GM18907 (cell line): ENCODE results near the gene WASF2.
A peak's percentile ranks its signal among the peaks of the same experiment; 100 is the strongest.

Source experiments
- ATAC-seq: cut with Tn5 transposase; IDR thresholded peaks from one replicate; pipeline ENCODE4 v1.9.1; 2021; ENCODE audit warnings: mild to moderate bottlenecking, moderate library complexity; ENCODE audit not compliant: unreplicated experiment

The WASF2 gene

GRCh38 chr1:27381969-27382762, 107.8 kb downstream of the WASF2 start:
- no peak for ATAC-seq

GRCh38 chr1:27380766-27381733, 108.9 kb downstream of the WASF2 start:
- no peak for ATAC-seq

GRCh38 chr1:27380224-27380623, 109.7 kb downstream of the WASF2 start:
- ATAC-seq = no peak

DNA sequence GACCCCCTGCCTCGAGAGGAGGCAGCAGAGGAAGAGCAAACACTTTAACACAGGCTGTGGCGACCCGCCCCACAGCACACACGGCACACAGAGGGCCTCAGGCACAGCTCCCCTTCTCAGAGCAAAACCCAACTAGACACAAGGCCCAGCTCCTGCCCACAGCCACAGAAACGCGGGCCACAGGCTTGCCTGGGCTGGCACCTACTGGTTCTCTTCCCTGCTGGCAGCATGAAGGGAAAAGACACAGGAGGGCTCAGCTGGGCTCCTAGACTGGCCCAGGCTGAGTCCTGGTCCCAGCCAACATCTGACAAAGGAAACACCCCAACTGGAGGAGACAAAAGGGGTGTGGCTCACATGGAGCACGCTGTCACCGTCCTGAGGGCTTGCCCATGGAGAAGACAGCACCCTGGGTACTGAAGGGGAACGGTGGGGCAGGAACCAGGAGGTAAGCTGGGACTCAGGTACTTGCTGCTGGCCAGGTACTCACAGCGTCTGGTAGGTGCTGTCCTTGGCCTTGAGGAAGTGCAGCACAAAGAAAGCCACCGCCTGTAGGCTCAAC, 110.3 kb downstream of the WASF2 start:
- ATAC-seq = no peak

DNA sequence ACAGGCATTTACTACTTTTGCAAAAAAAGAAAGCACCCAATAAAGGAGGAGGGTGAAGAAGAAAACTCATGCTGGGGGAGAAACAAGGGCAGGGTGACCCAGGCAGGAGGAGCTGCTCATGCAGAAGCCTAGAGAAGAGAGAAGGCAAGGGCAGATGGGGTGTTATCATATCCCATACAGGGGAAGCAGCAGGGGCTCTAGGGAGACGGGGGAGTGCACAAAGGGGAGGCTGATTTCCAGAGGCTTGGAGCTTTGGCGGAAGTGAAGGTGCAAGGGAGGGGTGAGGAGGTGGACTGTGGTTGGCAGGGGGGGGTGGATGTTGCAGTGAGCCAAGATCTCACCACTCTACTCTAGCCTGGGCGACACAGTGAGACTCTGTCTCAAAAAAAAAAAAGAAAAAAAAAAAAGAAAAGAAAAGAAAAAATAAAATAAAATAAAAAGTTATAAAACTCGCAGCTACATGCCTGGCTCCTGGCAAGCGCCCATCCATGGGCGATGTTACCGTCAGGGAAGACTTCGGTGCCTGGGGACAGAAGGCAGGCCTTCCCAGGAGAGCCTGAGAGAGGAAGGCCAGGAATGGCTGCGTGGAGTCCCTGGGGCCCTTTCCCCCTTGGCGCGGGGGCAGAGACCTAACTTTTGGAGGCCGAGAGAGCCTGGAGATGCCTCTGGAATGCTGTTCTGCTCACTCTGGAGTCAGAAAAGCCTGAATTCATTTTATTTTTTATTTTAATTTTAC, 112.0 kb downstream of the WASF2 start:
- no peak for ATAC-seq

DNA sequence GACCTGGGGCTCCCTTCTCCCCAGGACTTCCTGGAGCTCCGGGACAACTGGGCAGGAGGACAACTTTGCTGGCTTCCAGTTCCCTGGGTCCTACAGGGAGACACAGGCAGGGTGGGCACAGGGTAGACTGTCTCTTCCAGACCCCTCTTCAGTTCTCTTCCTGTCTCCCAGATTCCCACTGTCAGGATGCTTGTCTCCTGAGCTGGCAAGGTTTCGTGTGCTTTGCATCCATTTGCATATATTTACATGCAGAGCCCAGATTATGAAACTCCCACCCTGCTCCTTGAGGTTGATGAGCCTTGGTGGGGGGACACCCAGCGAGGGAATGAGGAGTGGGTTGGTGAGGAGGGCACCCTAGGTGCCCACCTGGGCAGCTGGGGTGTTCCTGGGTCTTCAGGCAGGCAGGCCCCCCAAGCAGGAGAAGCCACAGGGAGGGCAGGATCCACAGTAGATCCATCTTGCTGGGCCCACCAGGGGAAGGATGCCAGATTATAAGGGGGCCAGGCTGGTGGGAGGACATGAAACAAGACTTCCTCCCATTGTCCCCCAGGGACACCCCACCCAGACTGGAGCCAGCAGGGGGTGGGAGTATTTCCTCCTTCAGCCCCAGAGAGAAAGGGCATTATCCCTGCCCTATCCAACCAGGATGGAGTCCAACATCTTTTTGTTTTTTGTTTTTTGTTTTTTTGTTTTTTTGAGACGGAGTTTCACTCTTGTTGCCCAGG, 115.4 kb downstream of the WASF2 start, which contains the start of gene FCN3:
Gene FCN3 (minus strand): TSS at position 463 of the 725 bp plus-strand sequence. CDS start 6 bp downstream, at position 457.
- ATAC-seq = no peak

GRCh38 chr1:27372808-27373690, 116.9 kb downstream of the WASF2 start:
- ATAC-seq = no peak

DNA sequence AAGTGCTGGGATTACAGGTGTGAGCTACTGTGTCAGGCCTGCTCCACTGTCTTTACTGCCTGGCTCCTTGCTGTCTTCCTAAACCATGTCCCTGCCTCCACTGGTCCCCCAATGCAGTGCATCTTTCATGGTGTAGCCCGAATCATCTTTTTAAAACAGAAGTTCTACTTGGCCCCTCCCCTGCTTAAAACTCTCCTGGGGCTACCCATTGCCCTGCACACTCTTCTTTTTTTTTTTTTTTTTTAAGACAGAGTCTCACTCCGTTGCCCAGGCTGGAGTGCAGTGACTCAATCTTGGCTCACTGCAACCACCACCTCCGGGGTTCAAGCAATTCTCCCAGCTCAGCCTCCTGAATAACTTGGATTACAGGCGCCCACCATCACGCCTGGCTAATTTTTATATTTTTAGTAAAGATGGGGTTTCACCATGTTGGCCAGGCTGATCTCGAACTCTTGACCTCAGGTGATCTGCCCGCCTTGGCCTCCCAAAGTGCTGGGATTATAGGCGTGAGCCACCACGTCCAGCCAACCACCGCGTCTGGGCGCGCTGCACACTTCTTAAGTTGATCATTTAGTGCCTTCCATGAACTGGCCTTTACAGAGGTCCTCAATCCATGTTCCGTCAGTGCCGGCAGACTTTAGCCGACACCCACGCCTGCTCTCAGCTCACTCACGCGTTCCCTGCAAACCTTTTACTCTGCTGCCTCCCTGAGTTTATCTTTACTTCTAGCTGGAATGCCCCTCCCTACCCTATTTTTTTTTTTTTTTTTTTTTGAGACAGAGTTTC, 117.8 kb downstream of the WASF2 start:
- ATAC-seq = no peak

DNA sequence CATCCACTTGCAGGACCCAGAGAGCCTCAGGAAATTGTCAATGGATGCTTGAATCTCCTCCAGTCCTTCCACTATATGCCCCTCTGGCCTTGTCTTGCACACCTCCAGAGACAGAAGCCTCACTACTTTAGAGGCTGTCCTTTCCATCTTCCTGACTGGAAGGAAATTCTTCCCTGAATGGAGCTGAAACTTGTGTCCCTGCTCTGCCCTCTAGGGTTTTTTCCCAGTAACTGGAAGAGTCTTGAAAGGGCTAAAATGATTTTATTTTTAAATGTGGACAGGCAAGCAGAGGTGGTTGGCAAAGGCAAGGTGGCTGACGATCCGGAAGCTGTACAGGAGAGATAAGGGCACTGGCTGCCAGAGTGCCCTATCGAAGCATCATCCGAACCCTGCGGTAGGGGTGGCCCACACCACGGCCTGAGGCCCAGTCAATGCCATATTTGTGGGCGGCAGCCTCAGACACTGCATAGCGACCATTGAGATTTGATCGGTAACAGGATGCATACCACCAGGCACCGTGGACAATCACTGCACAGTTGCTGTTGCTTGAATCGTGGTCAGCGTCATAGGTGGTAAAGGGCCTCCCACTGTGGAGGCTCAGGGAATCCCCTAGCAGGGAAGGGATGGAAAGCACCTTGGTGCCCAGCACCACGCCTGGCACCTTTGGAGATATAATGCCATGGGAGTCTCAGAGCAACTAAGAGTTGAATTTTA, 120.9 kb downstream of the WASF2 start:
- no peak for ATAC-seq

- no peak for ATAC-seq
These were observed 122.8 kb downstream of the WASF2 start for GRCh38 chr1:27367160-27367650.

GRCh38 chr1:27366411-27367159, 123.4 kb downstream of the WASF2 start, which contains the start of gene MAP3K6:
MAP3K6 (minus strand) TSS chr1:27366961; CDS start chr1:27366597, 364 bp downstream.
- peak; percentile 31 for ATAC-seq

DNA sequence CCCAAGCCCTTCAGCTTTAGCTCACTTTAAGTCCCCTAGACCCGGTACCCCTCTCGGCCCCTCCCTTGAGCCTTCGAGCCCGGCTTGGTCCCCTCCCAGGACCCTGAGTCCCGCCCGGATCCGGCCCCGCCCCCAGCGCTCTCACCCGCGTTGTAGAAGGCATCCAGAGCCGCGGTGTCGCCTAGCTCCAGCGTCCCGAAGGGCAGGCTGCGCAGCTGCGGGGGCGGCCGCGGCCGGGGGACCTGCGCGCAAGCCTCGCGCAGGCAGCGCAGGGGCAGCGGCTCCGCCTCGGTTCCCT, 123.9 kb downstream of the WASF2 start:
- ATAC-seq = peak; percentile 40

DNA sequence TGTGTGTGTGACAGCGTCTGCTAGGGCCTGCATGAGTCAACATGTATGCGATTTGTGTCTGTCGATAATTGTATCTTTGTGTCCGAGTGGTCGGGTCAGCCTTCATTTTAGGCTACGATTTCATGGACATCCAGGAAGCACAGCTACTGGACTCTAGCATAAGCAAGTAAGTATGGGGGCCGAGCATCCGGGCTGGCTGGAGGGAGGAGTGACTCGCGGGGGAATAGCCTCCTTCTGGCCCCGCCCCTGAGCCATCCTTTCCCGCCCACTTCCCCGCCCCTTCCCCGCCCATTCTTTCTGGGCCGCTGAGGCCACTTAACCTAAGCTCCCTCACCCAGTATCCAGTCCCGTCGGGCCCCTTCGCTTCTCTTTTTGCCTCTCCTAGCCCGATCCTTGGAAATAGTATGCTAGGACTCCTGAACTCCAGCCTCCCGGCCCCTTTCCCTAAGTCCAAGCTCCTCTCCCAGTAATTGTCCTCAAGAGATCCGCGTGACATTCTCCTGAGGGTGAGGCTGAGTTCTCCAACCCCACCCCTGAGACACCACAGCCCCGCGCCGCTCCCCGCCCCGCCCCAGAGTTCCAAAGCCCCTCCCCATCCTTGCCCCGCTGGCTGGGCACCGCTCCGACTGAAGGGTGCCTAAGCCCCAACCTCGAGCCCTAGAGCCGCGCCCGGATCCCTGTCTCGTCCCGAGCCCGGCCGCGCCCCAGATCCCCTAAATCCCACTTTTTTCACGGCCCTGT, 124.4 kb downstream of the WASF2 start:
- ATAC-seq = peak; percentile 36

DNA sequence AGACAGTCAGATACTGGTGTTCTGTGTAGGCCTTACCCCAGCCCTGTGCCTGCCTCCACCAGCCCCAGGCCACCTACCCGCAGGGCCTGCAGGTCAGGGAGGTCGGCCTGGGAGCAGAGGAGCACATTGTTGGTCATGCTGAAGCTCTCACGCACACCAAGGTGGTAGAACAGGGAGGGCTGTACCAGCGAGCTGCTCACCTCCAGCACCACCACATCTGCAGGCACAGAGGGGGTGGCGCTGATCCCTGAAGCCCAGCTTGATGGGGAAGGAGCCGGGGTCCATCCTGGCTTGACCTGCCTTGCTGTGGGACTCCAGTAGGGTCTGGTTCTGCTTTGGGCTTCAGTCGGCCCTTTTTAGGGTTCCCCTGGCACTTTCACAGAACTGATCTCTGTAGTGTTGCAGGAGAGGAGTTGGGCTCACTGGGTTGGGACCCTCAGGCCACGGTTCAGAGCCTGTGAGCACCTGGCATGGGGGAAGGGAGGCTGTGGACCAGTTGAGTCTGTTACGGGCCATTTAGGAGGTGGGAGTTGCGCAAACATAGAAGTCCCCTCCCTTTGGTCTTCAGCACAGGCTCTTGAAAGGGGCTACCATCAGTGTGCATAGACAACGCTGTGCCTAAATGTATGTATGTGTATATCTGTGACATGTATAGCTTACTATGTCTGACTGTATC, 125.1 kb downstream of the WASF2 start:
- no peak for ATAC-seq
